GM19455 (cell line): ENCODE data around the gene TF.
A peak's percentile ranks its signal among the peaks of the same experiment; 100 is the strongest.

Experiments used
- ATAC-seq: cut with Tn5 transposase; IDR thresholded peaks from one replicate; pipeline ENCODE4 v1.9.1; 2021; ENCODE audit not compliant: unreplicated experiment

The TF gene

DNA sequence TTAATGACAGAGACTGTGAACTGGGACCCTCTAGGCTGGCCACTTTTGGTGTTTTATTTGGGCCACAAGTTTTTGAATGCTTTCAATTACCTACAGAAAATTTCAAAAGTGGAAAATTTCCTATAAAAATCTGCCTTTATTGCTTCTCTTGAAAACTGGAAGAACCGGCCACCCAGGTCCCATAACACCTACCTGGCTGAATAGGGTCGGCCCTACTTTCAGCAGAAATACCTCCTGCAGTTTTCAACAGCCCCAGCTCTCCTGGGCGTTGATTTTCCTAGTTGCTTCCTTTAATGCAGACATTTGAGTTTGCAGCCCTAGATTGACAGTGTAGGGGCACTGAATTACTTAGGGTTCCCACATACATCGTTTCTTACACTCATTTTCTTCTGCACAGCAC, 58.7 kb downstream of the TF start:
- no peak for ATAC-seq

DNA sequence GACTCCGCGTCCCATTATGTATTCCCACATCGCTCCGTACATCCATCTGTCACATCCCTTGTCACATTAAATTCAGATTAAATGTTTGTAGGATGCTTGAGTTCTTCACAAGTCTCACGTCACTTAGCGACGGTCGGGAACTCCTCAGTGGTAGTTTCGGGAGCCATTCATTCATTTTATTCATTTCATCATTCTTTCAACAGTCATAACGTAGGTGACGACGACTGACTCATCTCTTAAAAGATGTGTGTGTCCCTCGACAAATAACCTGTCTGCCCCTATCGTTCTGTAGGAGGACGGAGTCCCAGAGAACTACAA, 59.1 kb downstream of the TF start:
- no peak for ATAC-seq

DNA sequence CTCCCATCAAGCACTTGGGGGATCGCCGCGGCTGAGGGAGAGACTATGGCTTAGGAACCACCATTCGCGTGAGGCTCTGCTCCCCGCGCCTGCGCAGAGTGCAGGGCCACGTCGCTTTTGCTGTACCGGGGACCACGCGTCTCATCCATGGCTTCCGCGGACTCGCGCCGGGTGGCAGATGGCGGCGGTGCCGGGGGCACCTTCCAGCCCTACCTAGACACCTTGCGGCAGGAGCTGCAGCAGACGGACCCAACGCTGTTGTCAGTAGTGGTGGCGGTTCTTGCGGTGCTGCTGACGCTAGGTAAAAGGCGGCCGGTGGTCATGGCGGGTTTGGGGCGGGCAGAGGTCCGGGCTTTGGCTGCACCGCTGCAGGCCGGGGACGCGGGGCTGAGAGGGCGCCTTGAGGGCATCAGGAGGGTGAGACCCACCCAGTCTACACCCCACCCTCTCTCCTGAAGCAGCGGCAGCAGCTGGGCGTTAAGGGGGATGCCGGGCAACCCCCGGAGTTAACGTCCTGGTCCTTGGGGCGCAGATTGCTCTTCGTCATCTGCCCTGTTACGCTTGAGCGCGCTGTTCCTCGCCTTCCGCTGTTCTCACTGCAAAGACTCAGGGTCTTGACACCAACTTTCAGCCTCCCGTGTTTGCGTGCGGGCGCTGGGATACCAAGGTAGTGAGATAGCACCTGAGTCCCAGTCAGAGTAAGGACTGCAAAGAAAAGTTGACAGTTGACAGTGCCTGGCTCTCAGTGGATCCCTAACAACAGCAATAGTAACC, 59.7 kb downstream of the TF start, which contains the start of gene SRPRB:
SRPRB (plus strand) TSS at position 114 of the 774 bp plus-strand sequence; CDS start at position 148, 34 bp downstream.
- peak; percentile 99 for ATAC-seq

DNA sequence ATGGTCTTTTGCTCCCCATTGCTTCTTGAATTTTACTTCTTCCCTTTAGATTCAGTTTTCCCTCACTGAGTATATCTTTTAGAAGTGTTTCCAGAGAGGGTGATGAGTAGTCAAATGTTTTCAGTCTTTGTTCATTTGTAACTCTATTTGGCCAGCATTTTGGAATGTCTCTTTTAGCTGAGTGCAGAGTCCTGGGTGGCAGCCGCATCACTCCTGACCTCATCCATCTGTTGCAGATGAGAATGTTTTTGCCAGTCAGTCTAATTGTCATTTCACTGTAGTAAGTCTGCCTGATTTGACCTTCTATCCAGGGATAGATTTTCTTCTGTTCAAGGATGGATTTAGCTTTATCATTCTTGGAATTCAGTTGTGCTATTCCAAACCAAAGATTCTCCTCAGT, 66.7 kb downstream of the TF start:
- no peak for ATAC-seq

DNA sequence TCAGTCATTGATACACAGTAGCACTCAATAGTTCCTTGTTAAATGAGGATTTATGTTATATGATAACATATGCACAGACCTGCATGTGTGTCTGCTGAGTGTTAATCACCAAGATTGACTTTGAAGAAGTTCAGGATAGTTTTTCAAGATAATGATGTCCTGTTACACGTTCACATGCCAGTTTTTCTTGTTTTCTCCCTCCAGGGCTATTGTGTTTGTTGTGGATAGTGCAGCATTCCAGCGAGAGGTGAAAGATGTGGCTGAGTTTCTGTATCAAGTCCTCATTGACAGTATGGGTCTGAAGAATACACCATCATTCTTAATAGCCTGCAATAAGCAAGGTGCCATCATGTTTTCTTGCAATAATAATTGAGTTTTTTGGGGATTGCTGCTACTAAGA, 69.2 kb downstream of the TF start:
- no peak for ATAC-seq

- ATAC-seq = no peak
These were observed 73.9 kb downstream of the TF start for GRCh38 chr3:133820129-133820528.

- ATAC-seq = no peak
These were observed 74.9 kb downstream of the TF start for GRCh38 chr3:133820889-133821675.

DNA sequence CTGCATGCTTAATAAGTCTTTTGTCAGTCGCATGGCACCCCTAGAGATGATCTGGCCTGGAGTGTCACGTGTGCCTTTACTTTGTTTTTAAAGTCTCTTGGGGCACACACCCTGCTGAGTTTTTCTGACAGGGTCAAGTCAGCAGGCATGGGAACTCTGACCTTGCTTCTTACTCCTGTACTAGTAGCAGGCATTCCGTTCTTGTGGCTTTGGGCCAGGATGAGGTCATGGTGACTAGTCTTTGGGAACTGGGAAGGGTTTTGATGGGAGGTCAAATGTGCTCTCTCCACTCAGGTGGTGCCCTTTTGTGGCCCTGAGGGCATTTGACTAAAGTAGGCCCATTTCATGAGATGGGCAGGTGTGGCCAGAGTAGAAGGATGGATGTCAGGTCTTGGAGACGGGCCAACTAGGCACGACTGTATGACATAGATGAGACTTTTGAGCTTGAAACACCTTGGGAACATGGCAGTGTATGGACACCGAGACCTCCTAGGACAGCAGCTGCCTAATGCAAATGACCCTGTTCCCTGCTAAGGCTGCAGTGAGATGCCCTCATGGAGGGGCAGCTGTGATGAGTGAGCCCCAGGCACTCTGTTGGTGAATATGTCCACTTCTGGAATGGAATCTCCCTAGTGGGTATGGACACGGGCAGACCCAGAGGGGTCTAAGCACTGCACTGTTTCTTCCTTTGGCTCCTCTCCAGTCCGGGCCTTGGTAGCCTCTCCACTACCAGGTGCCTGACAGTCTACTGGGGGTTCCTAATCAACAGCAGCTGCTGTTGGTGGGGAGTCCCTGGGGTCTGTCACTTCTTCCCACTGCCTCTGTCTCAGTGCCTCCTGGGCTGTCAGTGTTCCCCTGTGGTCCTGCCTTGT, 75.8 kb downstream of the TF start:
- no peak for ATAC-seq

DNA sequence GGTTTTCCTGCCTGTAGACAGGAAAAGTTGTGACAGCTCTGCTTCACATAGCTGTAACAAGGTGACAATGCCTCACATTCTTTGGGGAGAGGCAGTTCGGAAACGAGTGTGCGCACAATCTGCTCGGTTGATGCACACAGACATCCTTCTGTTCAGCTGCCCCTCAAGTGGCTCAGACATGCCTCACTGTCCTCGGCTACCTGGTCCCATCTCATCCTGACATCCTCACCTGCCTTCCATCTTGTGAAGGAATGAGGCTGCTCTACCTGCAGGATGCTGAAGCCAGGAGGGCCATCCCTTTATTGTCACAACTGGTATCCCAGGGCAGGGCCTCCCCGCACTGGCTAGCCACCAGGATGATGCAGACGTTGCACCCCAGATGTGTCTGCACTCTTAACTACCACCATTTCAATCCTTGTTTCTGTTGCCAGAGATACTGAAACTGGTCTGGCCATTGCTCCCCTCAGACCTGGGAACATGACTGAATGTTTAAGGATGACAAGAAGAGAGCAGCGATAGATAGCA, 78.8 kb downstream of the TF start:
- no peak for ATAC-seq

- ATAC-seq = no peak
These were observed 80.0 kb downstream of the TF start for GRCh38 chr3:133825969-133826727.

GRCh38 chr3:133827136-133827535, 80.9 kb downstream of the TF start:
- ATAC-seq = no peak

GRCh38 chr3:133827684-133828083, 81.5 kb downstream of the TF start:
- ATAC-seq = no peak

- ATAC-seq = no peak
These were observed 82.5 kb downstream of the TF start for GRCh38 chr3:133828576-133829309.

DNA sequence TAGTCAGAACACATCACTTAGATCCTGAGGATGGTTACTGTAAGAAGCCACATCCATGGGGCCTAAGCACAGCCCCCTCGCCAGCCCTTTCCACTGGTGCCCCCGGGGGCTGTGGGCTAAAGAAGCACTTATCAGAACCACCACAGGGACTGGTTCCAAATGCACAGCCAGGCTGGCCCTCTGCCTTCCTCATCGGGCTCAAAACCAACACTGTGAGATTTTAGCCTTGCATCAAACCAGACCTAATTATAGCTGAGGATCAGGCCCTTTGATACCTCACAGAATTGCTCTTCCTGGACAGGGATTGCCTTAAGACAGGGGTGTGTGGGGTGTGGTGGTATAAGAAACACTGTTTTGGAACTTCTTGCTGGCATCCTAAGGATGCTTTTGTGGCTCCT, 83.1 kb downstream of the TF start:
- no peak for ATAC-seq

GRCh38 chr3:133830071-133830470, 83.9 kb downstream of the TF start:
- no peak for ATAC-seq

DNA sequence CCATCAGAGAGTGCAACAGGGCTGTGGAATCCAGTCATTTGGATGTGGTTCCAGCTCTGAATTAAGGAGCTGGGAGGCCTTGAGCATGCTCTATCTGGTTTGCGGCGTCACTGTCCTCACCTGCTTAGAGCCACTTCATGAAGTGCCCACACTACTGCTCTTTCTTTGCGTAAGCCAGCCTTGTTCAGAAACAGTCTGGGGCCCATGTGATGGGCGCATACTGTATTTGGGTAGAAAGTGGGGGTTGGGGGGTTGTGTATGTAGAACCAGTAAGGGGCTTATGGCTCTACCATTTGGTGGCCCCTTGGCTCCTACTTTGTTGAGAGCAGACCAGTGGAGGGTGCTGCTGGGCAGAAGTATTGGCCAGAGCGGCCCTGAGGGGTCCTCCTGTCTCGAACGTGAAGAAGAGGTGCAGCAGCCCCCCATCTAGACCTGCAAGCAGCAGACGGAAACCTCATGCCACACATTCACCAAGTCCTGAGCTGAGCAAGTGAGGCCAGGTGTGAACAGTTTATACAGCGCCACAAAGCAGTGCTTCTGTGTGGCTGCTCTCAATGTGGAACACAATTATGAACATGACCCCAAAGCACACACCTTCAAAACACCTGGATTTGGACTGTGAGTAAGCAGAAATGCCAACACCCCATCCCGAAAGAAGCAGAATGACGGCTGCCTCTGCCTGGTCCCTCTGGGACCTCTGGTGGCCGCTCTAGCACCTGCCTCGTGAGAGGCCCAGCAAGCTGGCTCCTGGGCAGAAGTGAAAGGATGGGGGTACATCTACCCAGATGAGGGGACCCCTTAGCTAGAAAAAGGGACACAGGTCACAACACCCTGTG, 86.0 kb downstream of the TF start:
- ATAC-seq = no peak

- ATAC-seq = no peak
These were observed 86.6 kb downstream of the TF start for GRCh38 chr3:133832802-133833144.

GRCh38 chr3:133833267-133833666, 87.1 kb downstream of the TF start:
- no peak for ATAC-seq
